HG03565 (cell line): ENCODE results near the gene HAP1.
"Not testable (repeated sequence)": the region's sequence is repeated elsewhere in the genome, so short reads cannot be mapped to it uniquely, and the experiment has no call there.

Experiments used
- ATAC-seq: cut with Tn5 transposase; IDR thresholded peaks from one replicate; pipeline ENCODE4 v1.9.1; 2021; ENCODE audit warnings: mild to moderate bottlenecking, moderate library complexity; ENCODE audit not compliant: unreplicated experiment

The HAP1 gene

GRCh38 chr17:41734139-41734948, at the start of gene HAP1:
TSS of gene HAP1 (minus strand) at chr17:41734643. CDS start at chr17:41734634, 9 bp downstream.
- ATAC-seq, result no peak

DNA sequence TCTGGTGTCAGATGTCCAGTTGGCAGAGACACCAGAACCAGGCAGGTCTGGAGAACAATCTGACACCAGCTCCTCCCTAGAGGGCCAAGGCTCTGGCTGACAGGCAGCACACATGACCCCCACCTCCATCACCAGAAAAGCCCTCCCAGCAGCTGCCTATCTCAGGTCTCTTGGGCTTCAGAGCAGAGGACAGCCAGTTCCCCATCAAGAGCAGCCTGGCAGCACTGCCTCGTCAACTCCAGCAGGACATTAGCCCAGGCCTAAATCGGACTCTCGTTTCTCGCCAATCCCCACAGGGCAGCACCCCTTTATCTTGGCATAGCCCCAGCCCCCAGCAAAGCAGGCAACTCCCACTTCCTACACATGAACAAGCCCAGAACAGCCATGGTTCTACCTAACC, 47.7 kb upstream of the HAP1 start:
- ATAC-seq, result no peak

- no peak for ATAC-seq
Observed at GRCh38 chr17:41781404-41782110, 47.1 kb upstream of the HAP1 start.

- no peak for ATAC-seq
Observed at GRCh38 chr17:41779954-41780353, 45.5 kb upstream of the HAP1 start.

DNA sequence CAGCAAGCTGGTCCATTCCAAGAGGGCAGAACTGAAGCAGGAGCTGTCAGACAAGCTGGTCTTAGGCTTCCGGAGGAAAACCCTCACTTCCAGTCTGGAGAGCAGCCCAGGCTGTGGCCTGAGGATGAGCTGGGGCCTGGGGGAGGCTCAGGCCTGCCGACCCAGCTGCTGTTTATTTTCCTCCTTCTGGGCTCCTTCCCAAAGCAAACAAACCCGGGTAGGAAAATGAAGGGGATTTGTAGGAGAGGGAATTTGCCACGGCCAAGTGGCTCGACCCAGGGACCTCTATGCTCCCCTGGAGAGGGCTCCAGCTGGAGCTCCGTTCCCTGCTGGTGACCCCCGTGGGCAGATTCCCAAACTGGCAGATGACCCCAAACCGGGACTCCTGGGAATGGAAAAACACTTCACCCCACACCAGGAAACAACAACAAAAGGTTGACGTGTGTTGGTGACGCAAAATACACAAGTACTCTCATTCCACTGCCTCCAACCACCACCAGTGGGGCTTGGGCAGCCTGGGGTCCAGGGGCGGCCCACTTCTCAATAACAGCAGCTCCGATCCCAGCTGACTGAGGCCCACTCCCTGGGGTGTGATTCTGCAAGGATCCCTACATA, 43.2 kb upstream of the HAP1 start:
- ATAC-seq, result no peak

DNA sequence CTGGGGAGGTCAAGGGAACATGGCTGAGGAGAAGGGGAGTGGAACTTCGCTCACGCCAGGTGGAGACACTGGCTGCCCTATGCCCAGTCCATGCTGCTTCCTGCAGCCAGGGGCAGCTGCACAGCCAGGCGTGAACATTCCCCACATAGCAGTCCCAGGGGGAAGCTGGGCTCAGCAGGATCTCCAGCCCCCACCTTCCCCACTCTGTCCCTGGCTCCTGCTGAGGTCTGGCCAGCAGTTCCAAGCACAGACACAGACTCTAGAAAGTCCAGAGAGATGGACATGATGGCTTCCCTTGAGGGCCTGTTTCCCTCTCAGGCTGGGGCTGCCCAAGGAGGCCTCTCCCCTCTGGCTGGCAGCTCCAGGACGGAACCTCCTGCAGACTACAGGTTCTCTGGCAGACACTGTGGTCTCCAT, 42.7 kb upstream of the HAP1 start:
- no peak for ATAC-seq

DNA sequence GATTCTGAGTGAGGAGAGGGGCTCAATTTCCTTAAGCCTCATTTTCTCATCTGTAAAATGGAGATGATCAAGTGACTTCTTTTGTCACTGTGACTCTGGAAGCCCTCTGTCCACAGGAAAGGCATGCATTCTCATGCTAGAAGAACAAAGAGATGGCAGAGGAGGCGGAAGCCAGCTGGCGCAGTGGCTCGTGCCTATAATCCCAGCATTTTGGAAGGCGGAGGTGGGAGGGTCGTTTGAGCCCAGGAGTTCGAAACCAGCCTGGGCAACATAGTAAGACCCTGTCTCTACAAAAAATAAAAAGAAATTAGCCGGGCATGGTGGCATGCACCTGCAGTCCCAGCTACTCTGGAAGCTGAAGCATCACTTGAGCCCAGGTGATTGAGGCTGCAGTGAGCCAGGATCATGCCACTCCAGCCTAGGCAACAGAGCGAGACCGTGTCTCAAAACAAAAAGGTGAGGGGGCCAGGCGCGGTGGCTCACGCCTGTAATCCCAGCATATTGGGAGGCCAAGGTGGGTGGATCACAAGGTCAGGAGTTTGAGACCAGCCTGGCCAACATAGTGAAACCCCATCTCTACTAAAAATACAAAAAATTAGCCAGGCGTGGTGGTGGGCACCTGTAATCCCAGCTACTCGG, 41.9 kb upstream of the HAP1 start:
- not testable (repeated sequence) for ATAC-seq

DNA sequence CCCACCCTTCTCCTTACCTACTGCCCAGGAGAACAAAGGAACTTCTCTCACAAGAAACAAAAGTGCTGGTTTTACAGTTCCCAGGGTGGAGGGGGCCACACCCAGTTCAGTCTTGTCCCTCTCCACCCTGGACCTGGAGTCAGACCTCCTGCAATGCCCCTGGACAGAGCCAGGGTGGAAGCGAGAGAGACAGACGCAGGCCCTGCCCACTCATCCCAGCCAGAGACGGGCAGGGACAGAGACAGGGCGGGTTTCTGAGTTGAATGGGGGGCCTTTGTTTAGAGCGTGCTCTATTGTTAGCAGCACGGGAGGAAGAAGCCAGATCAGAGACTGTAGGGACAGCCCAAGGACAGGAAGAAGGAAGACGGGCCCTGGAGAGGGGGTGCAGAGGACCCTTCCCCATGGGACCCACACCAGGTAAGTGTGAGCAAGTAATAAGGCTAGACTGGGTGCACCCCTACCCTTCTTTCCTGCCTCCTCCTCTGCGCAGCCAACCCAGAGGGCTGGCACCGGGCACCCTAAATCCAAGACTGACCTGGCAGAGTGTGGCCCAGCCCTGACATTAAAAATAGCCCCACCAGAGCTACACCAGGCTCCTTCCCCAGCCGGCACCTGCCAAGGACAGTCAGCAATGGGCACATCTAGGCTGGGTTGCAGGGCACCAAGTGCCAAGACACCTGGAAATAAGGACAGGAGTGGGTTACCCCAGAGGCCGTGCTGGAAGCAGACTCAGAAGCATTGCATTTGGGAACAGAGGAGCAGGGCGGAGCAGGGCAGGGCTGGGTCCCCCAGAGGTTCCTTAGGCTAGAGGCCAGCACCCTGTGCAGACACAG, 41.2 kb upstream of the HAP1 start:
- no peak for ATAC-seq

DNA sequence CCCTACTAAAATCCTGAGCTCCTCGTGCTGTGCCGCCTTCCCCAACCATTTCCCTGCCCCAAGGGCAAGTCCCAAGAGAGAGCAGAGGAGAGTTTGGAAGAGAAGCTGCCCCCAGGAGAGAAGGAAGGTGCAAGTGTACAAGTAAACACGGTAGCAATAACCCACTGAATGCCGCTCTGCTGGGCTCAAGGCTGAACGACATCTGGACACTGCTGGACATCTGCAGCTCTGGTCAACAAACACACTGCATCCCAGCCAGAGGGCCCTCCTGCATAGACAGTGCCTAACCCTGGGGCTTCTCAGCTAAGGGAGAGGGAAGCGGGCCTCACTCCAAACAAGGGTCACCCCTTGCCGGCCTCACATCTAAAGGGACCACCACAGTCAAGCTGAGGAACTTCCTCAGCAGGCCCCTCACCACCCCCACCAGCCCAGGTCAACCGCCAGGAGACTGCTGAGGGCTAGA, 39.3 kb upstream of the HAP1 start:
- no peak for ATAC-seq

GRCh38 chr17:41773190-41773588, 38.7 kb upstream of the HAP1 start:
- ATAC-seq, result no peak

GRCh38 chr17:41772586-41773189, 38.2 kb upstream of the HAP1 start:
- ATAC-seq, result no peak

DNA sequence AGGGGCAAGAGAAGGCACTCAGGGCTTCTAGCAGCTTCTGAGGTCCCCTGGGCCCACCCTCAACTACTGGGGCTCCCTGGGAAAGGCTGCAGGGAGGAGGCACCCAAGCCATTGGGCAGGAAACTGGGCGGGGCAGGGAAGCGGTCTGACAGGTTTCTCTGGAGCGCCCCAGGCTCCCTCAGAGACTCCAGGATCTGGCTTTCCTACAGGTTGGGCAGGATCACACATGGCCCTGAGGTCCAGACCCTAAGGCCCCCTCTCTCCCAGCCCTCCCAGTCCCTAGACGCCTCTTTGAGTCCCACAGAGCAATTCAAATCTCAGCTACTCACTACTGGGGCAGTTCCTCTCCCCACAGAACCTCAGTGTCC, 37.8 kb upstream of the HAP1 start:
- ATAC-seq, result no peak

- no peak for ATAC-seq
Observed at GRCh38 chr17:41771389-41772206, 37.2 kb upstream of the HAP1 start.

- ATAC-seq, result no peak
Observed at GRCh38 chr17:41769985-41770384, 35.5 kb upstream of the HAP1 start.

DNA sequence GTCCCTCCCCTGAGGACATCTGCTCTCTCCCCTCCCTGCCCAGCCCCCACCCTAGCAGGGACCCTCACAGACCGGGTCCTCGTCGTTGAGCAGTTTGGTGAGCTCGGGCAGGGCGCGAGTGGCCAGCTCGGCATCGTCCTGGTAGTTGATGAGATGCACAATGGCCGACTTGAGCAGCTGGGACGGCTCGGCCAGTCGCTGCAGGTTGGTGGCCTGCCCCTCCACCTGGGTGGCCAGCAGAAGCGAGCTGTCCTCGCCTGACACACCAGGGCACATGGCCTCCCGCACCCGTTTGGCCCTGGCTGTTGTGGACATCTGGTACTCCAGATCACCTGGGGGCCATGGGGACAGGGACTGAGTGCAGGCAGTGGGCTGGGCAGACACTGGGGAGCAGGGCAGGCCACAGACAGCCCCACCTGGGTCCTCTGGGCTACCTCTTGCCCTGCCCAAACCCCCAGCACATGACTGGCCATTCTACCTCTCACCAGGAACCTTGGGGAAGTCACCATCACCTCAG, 35.0 kb upstream of the HAP1 start:
- ATAC-seq, result no peak

DNA sequence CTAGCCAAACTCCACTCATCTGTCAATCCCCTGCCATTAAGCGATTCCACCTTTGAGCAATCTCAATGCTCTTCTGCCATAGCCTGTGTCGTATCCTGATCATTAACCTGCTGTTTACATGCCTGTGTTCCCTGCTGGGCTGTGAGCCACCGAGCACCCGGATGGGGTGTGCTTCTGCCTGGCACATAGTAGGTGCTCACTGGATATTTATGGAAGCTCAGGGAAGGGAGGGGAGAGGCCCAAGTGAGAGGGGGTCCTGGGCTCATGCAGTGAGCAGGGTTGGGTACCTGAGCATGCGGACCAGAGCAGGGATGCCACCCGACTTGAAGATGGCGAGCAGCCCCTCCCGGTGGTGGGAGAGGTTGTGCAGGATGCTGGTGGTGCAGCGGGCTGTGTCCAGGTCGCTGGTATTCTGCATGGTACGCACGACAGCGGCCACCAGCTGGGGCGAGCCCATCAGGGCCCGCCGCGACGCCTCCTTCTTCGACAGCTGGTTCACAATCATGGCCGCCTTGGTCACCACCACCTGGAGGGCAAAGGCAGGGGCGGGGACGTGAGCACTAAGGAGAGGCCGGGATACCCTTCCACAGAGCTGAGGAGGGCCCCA, 34.3 kb upstream of the HAP1 start:
- ATAC-seq, result no peak

- no peak for ATAC-seq
Observed at GRCh38 chr17:41767324-41768042, 33.0 kb upstream of the HAP1 start.

DNA sequence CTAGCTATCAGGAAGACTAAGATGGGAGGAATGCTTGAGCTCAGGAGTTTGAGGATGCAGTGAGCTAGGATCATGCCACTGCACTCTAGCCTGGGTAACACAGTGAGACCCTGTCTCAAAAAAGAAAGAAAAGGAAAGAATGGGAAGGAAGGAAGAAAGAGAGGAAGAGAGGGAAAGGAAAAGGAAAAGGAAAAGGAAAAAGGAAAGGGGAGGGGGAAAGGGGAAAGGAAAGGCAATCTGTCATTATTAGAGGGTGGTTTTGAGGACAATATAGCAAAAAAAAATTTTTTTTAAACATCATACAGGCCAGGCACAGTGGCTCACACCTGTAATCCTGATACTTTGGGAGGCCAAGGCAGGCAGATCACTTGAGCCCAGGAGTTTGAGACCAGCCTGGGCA, 31.7 kb upstream of the HAP1 start:
- no peak for ATAC-seq
